Mesendoderm (in vitro differentiated cells): Measurements from ENCODE around the gene KASH5.

Experiments
- DNase-seq: peaks from one replicate; pipeline ENCODE4 v3.0.0; 2013
- H2AK5ac ChIP-seq: 2 replicates; pipeline ENCODE4 v1.6.1; 2013; ENCODE audit warnings: low read length, inconsistent platforms
- H2BK120ac ChIP-seq: 2 replicates; pipeline ENCODE4 v1.6.1; 2013; ENCODE audit warnings: low read depth, mild to moderate bottlenecking, low read length, moderate library complexity, mixed read lengths
- H2BK15ac ChIP-seq: replicated peaks from 2 replicates; pipeline ENCODE4 v1.6.1; 2013; ENCODE audit warnings: low read depth, mild to moderate bottlenecking, moderate library complexity
- H2BK5ac ChIP-seq: 2 replicates; pipeline ENCODE4 v1.6.1; 2013; ENCODE audit warnings: low read length, inconsistent platforms
- H3K18ac ChIP-seq: 2 replicates; pipeline ENCODE4 v1.6.1; 2013; ENCODE audit warnings: mild to moderate bottlenecking, low read length, mixed read lengths
- H3K23ac ChIP-seq: one replicate; pipeline ENCODE4 v1.6.1; 2013; ENCODE audit warnings: low read length
- H3K27ac ChIP-seq: 2 replicates; pipeline ENCODE4 v1.5.1; 2013; ENCODE audit warnings: low read depth, mild to moderate bottlenecking, inconsistent platforms, low read length, moderate library complexity
- H3K27me3 ChIP-seq: 2 replicates; pipeline ENCODE4 v1.6.1; 2013; ENCODE audit warnings: low read length, control low read depth, mild to moderate bottlenecking, inconsistent platforms; ENCODE audit not compliant: insufficient read depth, poor library complexity
- H3K36me3 ChIP-seq: 2 replicates; pipeline ENCODE4 v1.6.1; 2013; ENCODE audit warnings: low read length, inconsistent platforms; ENCODE audit not compliant: control insufficient read depth, insufficient read depth
- H3K4ac ChIP-seq: one replicate; pipeline ENCODE4 v1.6.1; 2013; ENCODE audit warnings: low read depth, mild to moderate bottlenecking, low read length, moderate library complexity
- H3K4me1 ChIP-seq: 2 replicates; pipeline ENCODE4 v1.6.1; 2013; ENCODE audit warnings: low read depth, low read length, inconsistent platforms; ENCODE audit not compliant: control insufficient read depth
- H3K4me2 ChIP-seq: 2 replicates; pipeline ENCODE4 v1.6.1; 2013; ENCODE audit warnings: low read length
- H3K4me3 ChIP-seq: 2 replicates; pipeline ENCODE4 v1.5.1; 2013; ENCODE audit warnings: mild to moderate bottlenecking, low read length
- H3K56ac ChIP-seq: one replicate; pipeline ENCODE4 v1.6.1; 2013; ENCODE audit warnings: low read length
- H3K79me1 ChIP-seq: 2 replicates; pipeline ENCODE4 v1.6.1; 2013; ENCODE audit warnings: low read length, inconsistent platforms
- H3K79me2 ChIP-seq: 2 replicates; pipeline ENCODE4 v1.6.1; 2013; ENCODE audit warnings: mild to moderate bottlenecking, low read length; ENCODE audit not compliant: control insufficient read depth, insufficient read depth
- H3K9ac ChIP-seq: 2 replicates; pipeline ENCODE4 v1.6.1; 2013; ENCODE audit warnings: low read length, inconsistent platforms
- H4K5ac ChIP-seq: one replicate; pipeline ENCODE4 v1.6.1; 2013; ENCODE audit warnings: low read length
- H4K8ac ChIP-seq: one replicate; pipeline ENCODE4 v1.6.1; 2013; ENCODE audit warnings: low read depth, mild to moderate bottlenecking, control low read depth, low read length, moderate library complexity
- WGBS: extraction: QIAGEN DNeasy Blood & Tissue Kit; methylation state at CpG from one replicate; pipeline ENCODE4 v1.1.7; 2013; ENCODE audit warnings: low lambda C conversion rate, missing lambda C conversion rate; ENCODE audit not compliant: insufficient coverage; ENCODE audit errors: extremely low coverage; 5-methylcytosine and 5-hydroxymethylcytosine counted together

The KASH5 gene

DNA sequence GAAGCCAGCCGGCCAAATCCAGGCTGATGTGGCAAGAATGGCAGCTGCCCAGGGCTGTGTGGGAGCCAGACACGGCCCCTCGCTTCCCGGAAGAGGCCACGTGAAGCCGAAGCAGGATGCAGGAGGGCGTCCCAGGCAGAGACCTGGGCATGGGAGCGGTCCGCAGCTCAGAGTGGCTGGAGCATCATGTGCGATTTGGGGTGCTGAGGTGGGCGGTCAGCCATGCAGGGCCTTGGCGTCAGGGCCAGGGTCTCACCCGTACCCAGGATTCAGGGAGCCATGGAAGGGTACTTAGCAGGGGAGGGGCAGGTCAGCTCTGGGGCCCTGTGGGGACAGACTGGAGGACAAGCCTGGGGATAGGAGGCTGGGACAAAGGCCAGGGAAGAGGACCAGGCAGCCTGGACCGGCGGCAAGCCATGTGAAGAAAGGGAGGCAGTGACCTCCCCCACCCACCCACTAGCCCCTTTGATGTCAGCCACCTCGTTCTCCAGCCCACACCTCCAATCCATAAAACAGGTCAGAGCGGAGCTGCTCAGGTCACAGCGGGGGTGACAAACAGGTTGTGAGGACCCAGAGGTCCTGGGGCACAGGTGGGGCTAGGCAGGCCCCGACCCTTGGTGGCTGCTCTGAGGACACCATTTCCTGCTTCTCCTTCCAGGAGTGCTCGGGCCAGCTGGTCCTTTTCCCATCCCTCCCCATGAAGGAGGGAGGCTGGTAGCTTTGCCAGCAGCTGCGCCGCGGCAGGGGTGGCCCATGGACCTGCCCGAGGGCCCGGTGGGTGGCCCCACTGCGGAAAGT is 2.3 kb downstream of the KASH5 start:
- DNase-seq = no peak
- Histone ChIP-seq H4K5ac (no peak overlapping the region), H3K4me2 (no peak overlapping the region), H2BK120ac (no peak overlapping the region), H2AK5ac (no peak overlapping the region), H3K23ac (no peak overlapping the region), H3K9ac (no peak overlapping the region), H4K8ac (no peak overlapping the region), H3K4ac (no peak overlapping the region), H2BK5ac (no peak overlapping the region), H3K27me3 (no peaks in the 10 kb centered on the region), H3K18ac (no peak overlapping the region), H3K79me2 (no peaks in the 10 kb centered on the region), H3K4me1 (no peaks in the 10 kb centered on the region), H3K36me3 (no peaks in the 10 kb centered on the region), H3K27ac (no peak overlapping the region), H3K4me3 (no peak overlapping the region), H3K56ac (peak overlapping the region; percentile 34), H3K79me1 (no peaks in the 10 kb centered on the region), H2BK15ac (no peak overlapping the region)
- WGBS = no CpG with 5 or more reads among the region's 26 CpGs

DNA sequence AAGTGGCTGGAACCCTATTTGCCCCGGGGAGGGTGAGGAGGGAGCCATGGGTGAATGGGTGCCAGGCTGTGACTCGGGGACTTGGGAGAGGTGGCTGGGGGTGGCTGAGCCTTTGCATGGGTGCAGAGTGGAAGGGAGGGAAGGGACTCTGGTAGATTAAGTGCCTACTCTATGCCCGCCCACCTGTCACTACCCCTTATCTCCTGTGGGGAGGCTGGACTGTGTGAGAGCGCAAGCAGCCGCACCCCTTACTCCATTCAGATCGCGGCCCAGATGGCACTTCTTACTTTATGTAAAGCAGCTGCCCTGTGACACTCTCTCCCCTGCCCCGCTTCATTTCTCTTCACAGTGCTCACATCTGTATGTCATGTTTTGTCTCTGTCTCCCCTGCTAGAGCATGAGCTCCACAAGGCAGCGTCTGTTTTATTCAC is 2.9 kb downstream of the KASH5 start:
- Histone ChIP-seq H3K56ac (no peak overlapping the region), H3K4me3 (no peak overlapping the region), H3K4me1 (no peaks in the 10 kb centered on the region), H3K27me3 (no peaks in the 10 kb centered on the region), H3K4ac (no peak overlapping the region), H3K23ac (no peak overlapping the region), H3K36me3 (no peaks in the 10 kb centered on the region), H2BK15ac (no peak overlapping the region), H3K27ac (no peak overlapping the region), H3K9ac (no peak overlapping the region), H2BK5ac (no peak overlapping the region), H3K4me2 (no peak overlapping the region), H3K79me2 (no peaks in the 10 kb centered on the region), H2AK5ac (no peak overlapping the region), H2BK120ac (no peak overlapping the region), H4K5ac (no peak overlapping the region), H3K79me1 (no peaks in the 10 kb centered on the region), H3K18ac (no peak overlapping the region), H4K8ac (no peak overlapping the region)
- WGBS = no CpG with 5 or more reads among the region's 9 CpGs
- no peak for DNase-seq

DNA sequence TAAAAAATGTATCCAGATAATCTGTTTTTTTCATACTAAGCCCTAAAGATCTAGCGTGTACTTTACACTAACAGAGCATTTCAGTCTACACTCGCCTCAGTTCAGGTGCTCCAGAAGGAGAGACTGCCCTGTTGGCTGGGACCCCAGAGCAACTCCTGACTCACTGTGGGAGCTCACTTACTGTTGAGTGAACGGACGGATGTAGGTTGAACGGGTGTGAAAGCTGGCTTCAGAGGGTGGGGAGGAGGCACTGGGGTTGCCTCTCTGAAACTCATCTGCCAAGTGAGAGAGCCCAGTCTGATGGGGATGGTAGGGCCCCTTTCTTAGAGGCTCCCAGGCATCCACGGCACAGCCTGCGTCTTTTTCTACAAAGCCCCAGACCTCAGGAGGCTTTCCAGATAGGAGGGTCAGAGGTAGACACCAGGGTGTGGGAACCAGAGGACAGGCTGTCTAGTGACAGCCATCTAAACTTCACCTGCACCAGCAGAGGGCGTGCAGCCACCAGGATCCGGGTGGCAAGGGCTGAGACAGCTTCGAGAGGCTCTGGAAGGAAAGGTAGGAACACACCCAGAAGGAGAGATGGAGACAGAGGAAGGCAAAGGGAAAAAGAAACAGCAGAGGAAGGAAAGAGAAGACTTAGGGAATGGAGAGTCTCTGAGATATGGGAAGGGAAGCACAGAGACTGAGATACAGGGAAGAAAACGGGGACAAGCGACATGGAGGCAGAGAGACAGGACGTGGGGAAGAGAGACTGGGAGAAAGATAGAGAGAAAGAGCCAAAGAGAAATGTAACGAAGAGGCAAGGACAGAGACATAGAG is 3.7 kb downstream of the KASH5 start:
- no peak overlapping the region for H3K23ac ChIP-seq
- H3K56ac ChIP-seq = no peak overlapping the region
- H4K5ac ChIP-seq = no peak overlapping the region
- no CpG with 5 or more reads among the region's 14 CpGs for WGBS
- no peak overlapping the region for H2AK5ac ChIP-seq
- DNase-seq = peak; percentile 90
- H3K4me3 ChIP-seq = no peak overlapping the region
- H3K4me1 ChIP-seq = no peaks in the 10 kb centered on the region
- H3K79me2 ChIP-seq = no peaks in the 10 kb centered on the region
- no peaks in the 10 kb centered on the region for H3K27me3 ChIP-seq
- no peak overlapping the region for H3K4me2 ChIP-seq
- no peak overlapping the region for H3K9ac ChIP-seq
- H2BK15ac ChIP-seq = no peak overlapping the region
- no peak overlapping the region for H3K4ac ChIP-seq
- H3K36me3 ChIP-seq = no peaks in the 10 kb centered on the region
- H2BK120ac ChIP-seq = no peak overlapping the region
- H3K27ac ChIP-seq = no peak overlapping the region
- H2BK5ac ChIP-seq = no peak overlapping the region
- no peaks in the 10 kb centered on the region for H3K79me1 ChIP-seq
- H3K18ac ChIP-seq = no peak overlapping the region
- H4K8ac ChIP-seq = no peak overlapping the region

DNA sequence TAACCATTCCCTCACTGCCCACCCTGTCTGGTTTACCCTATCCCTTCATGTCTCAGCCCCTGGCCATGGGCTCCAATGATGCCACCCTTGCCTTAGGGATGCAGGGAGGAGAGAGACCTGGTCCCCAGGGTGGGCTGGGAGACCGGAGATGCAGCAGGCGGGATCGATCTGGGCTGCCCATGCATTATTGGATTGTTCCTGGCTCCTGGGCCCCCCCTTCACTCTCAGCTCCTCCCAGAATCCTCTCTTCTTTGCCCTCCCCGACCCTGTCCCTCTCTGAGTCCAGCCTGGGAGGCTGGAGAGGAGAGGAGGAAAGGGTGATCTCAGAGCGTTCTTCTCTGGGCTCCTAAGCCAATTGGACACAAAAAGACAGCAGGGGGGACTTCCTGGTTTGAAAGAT is 5.8 kb downstream of the KASH5 start:
- no peak overlapping the region for H2AK5ac ChIP-seq
- H4K5ac ChIP-seq = no peak overlapping the region
- H3K79me2 ChIP-seq = no peaks in the 10 kb centered on the region
- H3K36me3 ChIP-seq = no peaks in the 10 kb centered on the region
- H3K4me2 ChIP-seq = no peak overlapping the region
- H2BK15ac ChIP-seq = no peak overlapping the region
- no peaks in the 10 kb centered on the region for H3K4me1 ChIP-seq
- H3K18ac ChIP-seq = no peak overlapping the region
- no CpG with 5 or more reads among the region's 5 CpGs for WGBS
- H3K4me3 ChIP-seq = no peak overlapping the region
- H2BK120ac ChIP-seq = no peak overlapping the region
- H3K56ac ChIP-seq = no peak overlapping the region
- no peak overlapping the region for H3K9ac ChIP-seq
- H3K27me3 ChIP-seq = no peaks in the 10 kb centered on the region
- no peak overlapping the region for H3K23ac ChIP-seq
- H4K8ac ChIP-seq = no peak overlapping the region
- H2BK5ac ChIP-seq = no peak overlapping the region
- H3K79me1 ChIP-seq = no peaks in the 10 kb centered on the region
- H3K4ac ChIP-seq = no peak overlapping the region
- DNase-seq = no peak
- no peak overlapping the region for H3K27ac ChIP-seq

DNA sequence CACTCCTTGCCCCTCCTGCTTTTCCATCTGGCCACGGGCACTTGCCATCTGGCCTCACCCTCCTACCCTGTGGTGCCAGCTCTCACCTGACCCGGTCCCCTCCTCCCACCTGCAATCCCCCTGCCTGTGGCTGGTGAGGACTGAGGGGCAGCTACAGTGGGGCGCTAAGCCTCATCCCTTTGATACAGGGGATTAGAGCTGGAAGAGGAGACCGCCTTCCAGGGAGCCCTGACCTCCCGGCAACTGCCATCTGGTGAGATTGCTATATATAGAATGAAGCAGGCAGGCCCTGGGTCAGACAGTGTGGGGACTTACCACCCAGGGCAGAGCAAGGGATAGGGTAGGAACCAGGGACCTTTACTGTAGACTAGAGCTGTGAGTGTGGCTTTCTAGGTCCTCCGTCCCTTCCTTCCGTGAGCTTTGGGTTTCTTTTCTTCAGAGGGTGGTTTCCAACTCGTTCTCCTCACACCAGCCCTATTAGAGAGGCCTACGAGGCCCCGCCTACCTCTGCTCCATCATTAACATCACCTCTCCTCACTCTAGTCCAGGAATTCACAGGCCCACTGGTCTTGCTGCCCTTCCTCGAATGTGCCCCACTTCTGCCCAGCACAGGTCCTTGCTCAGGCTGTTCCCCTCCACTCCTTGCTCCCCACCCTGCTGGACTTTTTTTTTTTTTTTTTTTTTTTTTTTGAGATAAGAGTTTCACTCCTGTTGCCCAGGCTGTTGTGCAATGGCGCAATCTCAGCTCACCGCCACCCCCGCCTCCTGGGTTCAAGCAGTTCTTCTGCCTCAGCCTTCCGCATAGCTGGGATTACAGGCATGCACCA is 7.7 kb downstream of the KASH5 start:
- Histone ChIP-seq H2AK5ac (no peak overlapping the region), H3K27ac (no peak overlapping the region), H3K56ac (peak overlapping the region; percentile 6), H3K4me1 (no peaks in the 10 kb centered on the region), H3K23ac (no peak overlapping the region), H3K36me3 (no peaks in the 10 kb centered on the region), H2BK15ac (no peak overlapping the region), H3K9ac (no peak overlapping the region), H4K8ac (no peak overlapping the region), H3K27me3 (no peaks in the 10 kb centered on the region), H2BK5ac (no peak overlapping the region), H4K5ac (no peak overlapping the region), H3K79me2 (no peaks in the 10 kb centered on the region), H3K18ac (no peak overlapping the region), H3K79me1 (no peaks in the 10 kb centered on the region), H3K4ac (no peak overlapping the region), H3K4me3 (no peak overlapping the region), H3K4me2 (no peak overlapping the region), H2BK120ac (no peak overlapping the region)
- no peak for DNase-seq
- no CpG with 5 or more reads among the region's 15 CpGs for WGBS
